ENCODE results near the gene PDAP1.
A peak's percentile ranks its signal among the peaks of the same experiment; 100 is the strongest.
"Not testable (repeated sequence)": the region's sequence is repeated elsewhere in the genome, so short reads cannot be mapped to it uniquely, and the experiment has no call there.

PDAP1 gene

GRCh38 chr7:99446096-99446495, 37.7 kb upstream of the PDAP1 start:
- Mint-ChIP-seq H3K4me1 (peaks cover 5% of the 10 kb centered on the region), H3K27me3 (ENCODE audit: low read depth, poor library complexity) (peaks cover 3% of the 10 kb centered on the region), H3K36me3 (ENCODE audit: low read depth) (peaks cover 69% of the 10 kb centered on the region), H3K4me3 (no peak overlapping the region), H3K9me3 (no peaks in the 10 kb centered on the region), H3K27ac (no peak overlapping the region)
- DNase-seq, result no peak
- TF ChIP-seq CTCF (IDR thresholded peaks at IDR 0.05), result no peak

- Mint-ChIP-seq H3K27ac (peak overlapping the region; percentile 42), H3K4me1 (peaks cover 27% of the 10 kb centered on the region), H3K9me3 (no peaks in the 10 kb centered on the region), H3K36me3 (ENCODE audit: low read depth) (peaks cover 28% of the 10 kb centered on the region), H3K4me3 (peak overlapping the region; percentile 100), H3K27me3 (ENCODE audit: low read depth, poor library complexity) (peaks cover 3% of the 10 kb centered on the region)
- TF ChIP-seq CTCF (IDR thresholded peaks at IDR 0.05), result no peak
- DNase-seq, result no peak
Observed at GRCh38 chr7:99440195-99440594, 31.8 kb upstream of the PDAP1 start.

GRCh38 chr7:99438573-99439480, 30.4 kb upstream of the PDAP1 start, which contains the start of the genes CPSF4 and PTCD1:
CPSF4 (plus strand) TSS chr7:99438943; CDS start chr7:99439083, 140 bp downstream.
PTCD1 (minus strand) TSS chr7:99438798; CDS start chr7:99435242, 3,556 bp downstream.
- Mint-ChIP-seq H3K4me3 (peak within 1 kb of the TSS; percentile 100), H3K36me3 (ENCODE audit: low read depth) (peaks cover 28% of the 10 kb centered on the region), H3K27me3 (ENCODE audit: low read depth, poor library complexity) (no peaks in the 10 kb centered on the region), H3K27ac (peak within 1 kb of the TSS; percentile 98), H3K9me3 (no peaks in the 10 kb centered on the region), H3K4me1 (peaks cover 27% of the 10 kb centered on the region)
- DNase-seq, result peak; percentile 98
- no peak for TF ChIP-seq CTCF (IDR thresholded peaks at IDR 0.05)

- no peak for TF ChIP-seq CTCF (IDR thresholded peaks at IDR 0.05)
- no peaks in the 10 kb centered on the region for H3K27me3 Mint-ChIP-seq (ENCODE audit: low read depth, poor library complexity)
Observed at GRCh38 chr7:99437946-99438572, 29.7 kb upstream of the PDAP1 start.

GRCh38 chr7:99433158-99433557, 24.8 kb upstream of the PDAP1 start:
- no peak overlapping the region for H3K4me3 Mint-ChIP-seq
- H3K27ac Mint-ChIP-seq, result peak overlapping the region; percentile 42
- peaks cover 26% of the 10 kb centered on the region for H3K4me1 Mint-ChIP-seq
- DNase-seq, result no peak
- H3K27me3 Mint-ChIP-seq (ENCODE audit: low read depth, poor library complexity), result no peaks in the 10 kb centered on the region
- H3K9me3 Mint-ChIP-seq, result no peaks in the 10 kb centered on the region
- no peak for TF ChIP-seq CTCF (IDR thresholded peaks at IDR 0.05)
- peaks cover 50% of the 10 kb centered on the region for H3K36me3 Mint-ChIP-seq (ENCODE audit: low read depth)

More at GRCh38 chr7:99437946-99438572, 29.7 kb upstream of the PDAP1 start:
- peak overlapping the region; percentile 98 for H3K27ac Mint-ChIP-seq
- peaks cover 31% of the 10 kb centered on the region for H3K36me3 Mint-ChIP-seq (ENCODE audit: low read depth)
- peak overlapping the region; percentile 100 for H3K4me3 Mint-ChIP-seq
- no peak for DNase-seq
- no peaks in the 10 kb centered on the region for H3K9me3 Mint-ChIP-seq
- H3K4me1 Mint-ChIP-seq, result peaks cover 32% of the 10 kb centered on the region

GRCh38 chr7:99431756-99432540, 23.6 kb upstream of the PDAP1 start:
- H3K27ac Mint-ChIP-seq, result peak overlapping the region; percentile 88
- DNase-seq; H3K27me3 Mint-ChIP-seq (ENCODE audit: low read depth, poor library complexity); H3K4me3 Mint-ChIP-seq; H3K9me3 Mint-ChIP-seq: not testable (repeated sequence)
- H3K36me3 Mint-ChIP-seq (ENCODE audit: low read depth), result peaks cover 55% of the 10 kb centered on the region
- peaks cover 18% of the 10 kb centered on the region for H3K4me1 Mint-ChIP-seq
